Esophagus squamous epithelium (tissue), 4 donors: ENCODE measurements around the gene RNASE11.

Experiments
- POLR2A ChIP-seq, 4 donors: fragments of 450-650 bp; IDR thresholded peaks; one replicate each; pipeline ENCODE4 v1.6.1; 2017; ENCODE audit warnings: antibody characterized with exemption in 4 of 4, mild to moderate bottlenecking in 4 of 4, moderate library complexity in 3 of 4
- TF ChIP-seq, protein P1 (sequence below), 6 experiments: fragments of 450-650 bp in 4 of 6; fragments of 200-600 bp in 2 of 6; sonication (generic) in 2 of 6; IDR thresholded peaks; one replicate each; pipeline ENCODE4 v1.5.1; 2016 to 2019; ENCODE audit warnings: antibody characterized with exemption in 6 of 6, mild to moderate bottlenecking in 4 of 6, moderate library complexity in 4 of 6

DNA sequence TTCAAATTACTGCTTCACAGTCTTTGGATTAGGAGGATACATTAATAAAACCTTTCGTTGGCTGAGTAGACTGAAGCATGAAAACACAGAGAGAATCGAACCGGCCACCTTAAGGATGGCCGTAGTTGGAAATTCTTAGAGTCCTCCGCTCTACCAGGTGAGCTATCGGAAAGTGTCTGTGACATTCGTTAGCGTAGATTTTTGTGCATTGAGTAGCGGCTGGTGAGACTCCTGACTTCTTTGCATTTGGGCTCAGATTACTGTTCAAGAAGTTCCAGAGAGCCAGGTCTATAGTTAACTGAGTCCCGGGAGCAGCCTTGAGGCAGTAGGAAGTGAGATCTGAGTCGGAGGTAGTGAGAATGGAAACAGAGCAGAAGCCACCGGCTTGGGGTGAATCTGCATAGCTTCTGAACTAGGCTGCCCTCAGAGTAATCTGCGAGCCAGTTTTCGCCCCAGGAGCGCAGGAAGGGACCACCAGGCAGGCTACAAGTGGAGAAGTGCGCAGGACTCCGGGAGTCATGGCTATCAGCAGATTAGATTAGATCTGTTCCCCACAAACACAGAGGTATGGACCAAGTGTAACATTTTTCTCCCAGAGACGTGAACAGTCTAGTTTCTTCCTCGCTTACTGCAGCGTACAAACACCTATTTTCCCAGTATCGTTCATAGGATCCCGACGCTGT is 42.7 kb upstream of the RNASE11 start:
- TF ChIP-seq POLR2A (IDR thresholded peaks at IDR 0.05), result no peak
- TF ChIP-seq, protein P1, sequence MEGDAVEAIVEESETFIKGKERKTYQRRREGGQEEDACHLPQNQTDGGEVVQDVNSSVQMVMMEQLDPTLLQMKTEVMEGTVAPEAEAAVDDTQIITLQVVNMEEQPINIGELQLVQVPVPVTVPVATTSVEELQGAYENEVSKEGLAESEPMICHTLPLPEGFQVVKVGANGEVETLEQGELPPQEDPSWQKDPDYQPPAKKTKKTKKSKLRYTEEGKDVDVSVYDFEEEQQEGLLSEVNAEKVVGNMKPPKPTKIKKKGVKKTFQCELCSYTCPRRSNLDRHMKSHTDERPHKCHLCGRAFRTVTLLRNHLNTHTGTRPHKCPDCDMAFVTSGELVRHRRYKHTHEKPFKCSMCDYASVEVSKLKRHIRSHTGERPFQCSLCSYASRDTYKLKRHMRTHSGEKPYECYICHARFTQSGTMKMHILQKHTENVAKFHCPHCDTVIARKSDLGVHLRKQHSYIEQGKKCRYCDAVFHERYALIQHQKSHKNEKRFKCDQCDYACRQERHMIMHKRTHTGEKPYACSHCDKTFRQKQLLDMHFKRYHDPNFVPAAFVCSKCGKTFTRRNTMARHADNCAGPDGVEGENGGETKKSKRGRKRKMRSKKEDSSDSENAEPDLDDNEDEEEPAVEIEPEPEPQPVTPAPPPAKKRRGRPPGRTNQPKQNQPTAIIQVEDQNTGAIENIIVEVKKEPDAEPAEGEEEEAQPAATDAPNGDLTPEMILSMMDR (IDR thresholded peaks at IDR 0.05), result no peak
